Endothelial cell of umbilical vein (primary cell): Measurements from ENCODE around the gene KCNH6. TPM values are rescaled to one million over a fixed set of nuclear protein-coding genes. Genes with fewer than 3 reads are reported as not detected.

ENCODE experiments used
- BruUV-seq: library from RNA; stranded (reverse); fragments of 400-500 nt; replicated peaks from 2 replicates; lab custom pipeline; 2021; lab: Mats Ljungman, UMichigan
- CTCF ChIA-PET: fragments of 300-600, 350-600 bp; sonication (Branson Sonifier 250); formaldehyde crosslinking; loops from one replicate; lab custom pipeline; 2021; ENCODE audit warnings: antibody characterized with exemption, inconsistent platforms; lab: Charles Lee
- POLR2A ChIA-PET: fragments of 300-600, 350-600 bp; sonication (Branson Sonifier 250); formaldehyde crosslinking; loops from one replicate; lab custom pipeline; 2021; ENCODE audit warnings: antibody characterized with exemption, inconsistent platforms; lab: Charles Lee
- DNase-seq: peaks from one replicate; pipeline ENCODE4 v3.0.0-alpha.2; 2011; ENCODE audit warnings: low read depth, low spot score
- FAIRE-seq: peaks from 2 replicates; lab custom pipeline; 2011; peaks lifted over from hg19 to GRCh38; lab: Jason Lieb, UNC
- H2AFZ ChIP-seq: 2 replicates; pipeline ENCODE4 v1.6.0; 2012; ENCODE audit warnings: low read depth, low read length, control low read depth, inconsistent platforms
- H3K27ac ChIP-seq: 2 replicates; pipeline ENCODE4 v1.5.1; 2011; ENCODE audit warnings: low read depth, mild to moderate bottlenecking, control low read depth, low read length, moderate library complexity; ENCODE audit not compliant: insufficient read depth
- H3K27me3 ChIP-seq, 2 experiments: 2 replicates each; pipeline versions ENCODE4 v1.6.0 to v1.6.1; 2011; ENCODE audit warnings: low read length in 2 of 2, mixed read lengths in 1 of 2; ENCODE audit not compliant: control insufficient read depth in 2 of 2, insufficient read depth in 2 of 2
- H3K36me3 ChIP-seq, 2 experiments: 2 replicates in 1 of 2; 3 replicates in 1 of 2; pipeline ENCODE4 v1.5.1; 2011; ENCODE audit warnings: low read length in 2 of 2, mild to moderate bottlenecking in 1 of 2, moderate library complexity in 1 of 2; ENCODE audit not compliant: control insufficient read depth in 2 of 2, insufficient read depth in 2 of 2; ENCODE audit errors: extremely low read depth in 1 of 2
- H3K4me1 ChIP-seq: 3 replicates; pipeline ENCODE4 v1.5.1; 2011; ENCODE audit warnings: mild to moderate bottlenecking, low read length; ENCODE audit not compliant: control insufficient read depth, insufficient read depth; ENCODE audit errors: extremely low read depth
- H3K4me2 ChIP-seq: 2 replicates; pipeline ENCODE4 v1.6.1; 2011; ENCODE audit warnings: low read length, control low read depth, mixed read lengths; ENCODE audit not compliant: insufficient read depth
- H3K4me3 ChIP-seq, 3 experiments: fragments of 200-600 bp in 1 of 3; sonication (generic), shearing (Covaris generic) in 1 of 3; replicated peaks in 1 of 3; 2 replicates each; pipeline ENCODE4 v1.5.1; 2011 to 2016; ENCODE audit warnings: control low read depth in 3 of 3, low read length in 3 of 3, mild to moderate bottlenecking in 2 of 3, inconsistent platforms in 1 of 3, low read depth in 1 of 3, moderate library complexity in 1 of 3; ENCODE audit not compliant: insufficient read depth in 1 of 3
- H3K79me2 ChIP-seq: 2 replicates; pipeline ENCODE4 v1.6.0; 2012; ENCODE audit warnings: low read length, inconsistent platforms; ENCODE audit not compliant: control insufficient read depth, insufficient read depth
- H3K9ac ChIP-seq: replicated peaks from 2 replicates; pipeline ENCODE3; 2011; ENCODE audit warnings: low read length, control low read depth; ENCODE audit not compliant: insufficient read depth; ENCODE audit errors: extremely low read depth
- H3K9me1 ChIP-seq: replicated peaks from 3 replicates; pipeline ENCODE4 v1.6.0; 2011; ENCODE audit warnings: mild to moderate bottlenecking, low read length; ENCODE audit not compliant: control insufficient read depth, insufficient read depth; ENCODE audit errors: extremely low read depth
- H3K9me3 ChIP-seq: replicated peaks from 2 replicates; pipeline ENCODE4 v1.5.1; 2012; ENCODE audit warnings: low read length, inconsistent platforms; ENCODE audit not compliant: control insufficient read depth, insufficient read depth
- H4K20me1 ChIP-seq: replicated peaks from 2 replicates; pipeline ENCODE3; 2011; ENCODE audit warnings: mild to moderate bottlenecking, low read length; ENCODE audit not compliant: control insufficient read depth, insufficient read depth; ENCODE audit errors: extremely low read depth
- FOS ChIP-seq: IDR thresholded peaks from 2 replicates; pipeline ENCODE4 v1.6.1; 2011; ENCODE audit warnings: mild to moderate bottlenecking, low read length, moderate library complexity, borderline replicate concordance; ENCODE audit not compliant: insufficient read depth
- GATA2 ChIP-seq: IDR thresholded peaks from 2 replicates; pipeline ENCODE4 v1.7.0; 2011; ENCODE audit warnings: low read depth, mild to moderate bottlenecking, moderate library complexity, mixed read lengths, low read length; ENCODE audit not compliant: insufficient read length, insufficient read depth
- JUN ChIP-seq: IDR thresholded peaks from 2 replicates; pipeline ENCODE4 v1.6.1; 2011; ENCODE audit warnings: borderline replicate concordance, low read depth; ENCODE audit not compliant: insufficient read length, insufficient read depth
- POLR2AphosphoS5 ChIP-seq: IDR thresholded peaks from 2 replicates; pipeline ENCODE4 v1.6.1; 2012; ENCODE audit warnings: low read depth, mild to moderate bottlenecking, control low read depth, low read length, moderate library complexity; ENCODE audit not compliant: insufficient read depth
- dilution Hi-C: fragments of 300-500 bp; cut with MboI; formaldehyde crosslinking; loops from one replicate; pipeline ENCODE4 v1.15.0; 2019; ENCODE audit warnings: low sequenced_read_pairs; ENCODE audit not compliant: extremely low pct_ligation_motif_present
- intact Hi-C: fragments of 100-400 bp; cut with micrococcal nuclease; formaldehyde crosslinking; loops from one replicate; pipeline ENCODE4 v1.10.0; 2022
- polyA plus RNA-seq, 4 experiments: library from polyadenylated mRNA; depleted of rRNA in 3 of 4; stranded (reverse) in 3 of 4; unstranded in 1 of 4; fragments of >200 nt; gene quantifications; 2 replicates each; pipeline versions ENCODE4 v1.2.1 to v1.2.3, GENCODE V29; 2011 to 2012; ENCODE audit warnings: missing spikeins in 1 of 4
- total RNA-seq: library from RNA; stranded (reverse); gene quantifications from 2 replicates; pipeline ENCODE4 v1.2.3, GENCODE V29; 2021
- TF ChIP-seq, protein P1 (sequence below), 2 donors: IDR thresholded peaks; 1 replicate in 1 of 2; 2 replicates in 1 of 2; pipeline ENCODE4 v1.5.1; 2011; ENCODE audit warnings: low read length in 2 of 2, mild to moderate bottlenecking in 2 of 2, moderate library complexity in 2 of 2, control low read depth in 1 of 2, inconsistent platforms in 1 of 2, low read depth in 1 of 2; ENCODE audit not compliant: insufficient read depth in 1 of 2; ENCODE audit errors: extremely low read depth in 1 of 2

Gene KCNH6
- total and polyA plus RNA-seq, 2 donors (not counting 3 experiments of a cell fraction or from before 2014, with no cell fraction given), result 0.07 TPM; not detected in 1

GRCh38 chr17:63477480-63478440 lies 45.4 kb upstream of the KCNH6 start:
- FAIRE-seq (no peak), DNase-seq (peak; percentile 23)
- CTCF ChIA-PET, result interaction anchor here (0.6 to 11.1 kb wide), 21 partner anchors 8 to 925 kb away, joined by 3 to 540 read pairs (median 10); partner anchors contain the start of gene CYB561
- peak overlapping the region; percentile 62 for H3K4me2 ChIP-seq
- H2AFZ ChIP-seq, result peak overlapping the region; percentile 41
- dilution Hi-C loops (no loop called here), intact Hi-C loops (no loop called here)
- peaks cover 0 to 28% of the 10 kb centered on the region in 2 experiments for H3K36me3 ChIP-seq
- TF ChIP-seq GATA2 (no peak), JUN (no peak)
- no peaks in the 10 kb centered on the region for H3K27me3 ChIP-seq
- H4K20me1 ChIP-seq, result no peaks in the 10 kb centered on the region
- H3K27ac ChIP-seq, result peak overlapping the region; percentile 14
- TSS peak; percentile 46 for BruUV-seq
- H3K9me1 ChIP-seq, result no peaks in the 10 kb centered on the region
- H3K9me3 ChIP-seq, result no peaks in the 10 kb centered on the region
- no peaks in the 10 kb centered on the region for H3K79me2 ChIP-seq
- H3K4me3 ChIP-seq, result peak overlapping the region in 2 of 3 experiments; percentile 54 to 62
- H3K9ac ChIP-seq, result peak overlapping the region; percentile 56
- peaks cover 31% of the 10 kb centered on the region for H3K4me1 ChIP-seq
- POLR2A ChIA-PET, result interaction anchor here (0.5 to 2.2 kb wide), 5 partner anchors 31 to 139 kb away, joined by 3 to 13 read pairs (median 4); partner anchors contain the start of gene CYB561

DNA sequence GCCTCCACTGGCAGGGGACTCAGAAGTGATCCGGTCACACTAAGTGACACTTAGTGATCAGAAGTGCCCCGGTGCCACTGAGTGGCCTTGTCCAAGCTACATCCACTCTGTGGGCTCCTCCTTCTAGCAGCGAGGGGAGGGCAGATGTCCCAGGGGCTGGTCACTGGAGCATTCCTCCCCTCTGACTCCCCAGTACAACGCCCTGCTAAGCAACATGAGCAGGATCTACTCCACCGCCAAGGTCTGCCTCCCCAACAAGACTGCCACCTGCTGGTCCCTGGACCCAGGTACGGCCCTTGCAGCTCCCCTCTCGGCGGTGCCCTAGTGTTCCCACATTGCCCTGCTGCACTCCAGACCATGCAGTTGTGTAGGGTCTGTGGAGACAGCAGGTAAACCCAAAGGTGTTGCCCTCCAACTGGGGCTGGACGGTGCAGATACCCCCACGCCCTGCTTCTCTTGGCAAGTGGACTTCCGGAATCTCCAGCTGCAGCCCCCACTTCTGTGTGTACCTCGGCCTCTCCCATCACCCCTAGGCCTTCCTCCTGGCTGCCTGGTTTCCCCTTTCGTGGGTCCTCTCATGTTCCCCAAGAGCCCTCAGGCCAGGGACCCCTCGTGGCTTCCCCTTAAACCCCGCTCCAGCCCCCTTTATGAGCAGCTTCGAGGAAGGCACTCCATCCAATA lies 44.2 kb upstream of the KCNH6 start:
- CTCF ChIA-PET, result interaction anchor here (0.6 to 11.1 kb wide), 29 partner anchors 9 to 926 kb away, joined by 3 to 540 read pairs (median 5); partner anchors contain the start of genes CYB561, KCNH6 and MAP3K3
- POLR2A ChIA-PET, result interaction anchor here (1.0 to 1.7 kb wide), 4 partner anchors 34 to 53 kb away, joined by 3 to 5 read pairs (median 3); no protein-coding TSS in a partner anchor

More for the DNA sequence above, 44.2 kb upstream of the KCNH6 start:
- Histone ChIP-seq H3K27me3 (no peaks in the 10 kb centered on the region), H3K9me1 (no peaks in the 10 kb centered on the region), H3K9me3 (no peaks in the 10 kb centered on the region), H3K27ac (no peak overlapping the region), H4K20me1 (no peaks in the 10 kb centered on the region), H3K4me1 (peaks cover 27% of the 10 kb centered on the region), H3K4me2 (no peak overlapping the region), H3K4me3 (peak overlapping the region in 1 of 3 experiments; percentile 62), H3K79me2 (no peaks in the 10 kb centered on the region), H2AFZ (no peak overlapping the region), H3K36me3 (peaks cover 0 to 38% of the 10 kb centered on the region in 2 experiments), H3K9ac (no peak overlapping the region)
- TF ChIP-seq, protein P1, sequence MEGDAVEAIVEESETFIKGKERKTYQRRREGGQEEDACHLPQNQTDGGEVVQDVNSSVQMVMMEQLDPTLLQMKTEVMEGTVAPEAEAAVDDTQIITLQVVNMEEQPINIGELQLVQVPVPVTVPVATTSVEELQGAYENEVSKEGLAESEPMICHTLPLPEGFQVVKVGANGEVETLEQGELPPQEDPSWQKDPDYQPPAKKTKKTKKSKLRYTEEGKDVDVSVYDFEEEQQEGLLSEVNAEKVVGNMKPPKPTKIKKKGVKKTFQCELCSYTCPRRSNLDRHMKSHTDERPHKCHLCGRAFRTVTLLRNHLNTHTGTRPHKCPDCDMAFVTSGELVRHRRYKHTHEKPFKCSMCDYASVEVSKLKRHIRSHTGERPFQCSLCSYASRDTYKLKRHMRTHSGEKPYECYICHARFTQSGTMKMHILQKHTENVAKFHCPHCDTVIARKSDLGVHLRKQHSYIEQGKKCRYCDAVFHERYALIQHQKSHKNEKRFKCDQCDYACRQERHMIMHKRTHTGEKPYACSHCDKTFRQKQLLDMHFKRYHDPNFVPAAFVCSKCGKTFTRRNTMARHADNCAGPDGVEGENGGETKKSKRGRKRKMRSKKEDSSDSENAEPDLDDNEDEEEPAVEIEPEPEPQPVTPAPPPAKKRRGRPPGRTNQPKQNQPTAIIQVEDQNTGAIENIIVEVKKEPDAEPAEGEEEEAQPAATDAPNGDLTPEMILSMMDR (IDR thresholded peaks at IDR 0.05; ENCODE audit: extremely low read depth in 1 of 2, insufficient read depth in 1 of 2, low read depth in 1 of 2, low read length in 2 of 2), result peak; percentile 87 to 96
- TF ChIP-seq FOS (no peak), POLR2AphosphoS5 (no peak)
- dilution Hi-C loops, result no loop called here
- DNase-seq (peak; percentile 81), FAIRE-seq (peak; percentile 87)
- intact Hi-C loops, result loop anchor here (1.0 kb wide), 2 partner anchors 54 to 133 kb away; no protein-coding TSS in a partner anchor
- BruUV-seq, result no TSS peak
